Tibial nerve (tissue), 4 donors: ENCODE data around the gene LRGUK.

ENCODE experiments used
- CTCF ChIP-seq, 5 experiments: fragments of 200-600 bp in 3 of 5; fragments of 450-650 bp in 2 of 5; sonication (generic) in 3 of 5; IDR thresholded peaks; one replicate each; pipeline ENCODE4 v1.5.1; 2016 to 2019; ENCODE audit warnings: antibody characterized with exemption in 5 of 5, mild to moderate bottlenecking in 3 of 5, moderate library complexity in 2 of 5
- EP300 ChIP-seq, 2 donors: sonication (generic); formaldehyde crosslinking; IDR thresholded peaks; one replicate each; pipeline ENCODE4 v1.6.1; 2017; ENCODE audit warnings: antibody characterized with exemption in 2 of 2, mild to moderate bottlenecking in 1 of 2
- POLR2A ChIP-seq, 2 donors: fragments of 450-650 bp; IDR thresholded peaks; one replicate each; pipeline ENCODE4 v1.6.1; 2017; ENCODE audit warnings: antibody characterized with exemption in 2 of 2, mild to moderate bottlenecking in 2 of 2, moderate library complexity in 2 of 2

- TF ChIP-seq POLR2A (IDR thresholded peaks at IDR 0.05), result no peak
- TF ChIP-seq CTCF (IDR thresholded peaks at IDR 0.05), result no peak
- no peak for TF ChIP-seq EP300 (IDR thresholded peaks at IDR 0.05)
These were observed 119.2 kb downstream of the LRGUK start for GRCh38 chr7:134246347-134246746.
